Measurements from ENCODE around the gene ZNF774. TPM values are rescaled to one million over a fixed set of nuclear protein-coding genes. Genes with fewer than 3 reads are reported as not detected.
A peak's percentile ranks its signal among the peaks of the same experiment; 100 is the strongest.

The ZNF774 gene
- total RNA-seq, 2 experiments from 2014 or later = 1.2 to 1.4 TPM

- TF ChIP-seq CTCF (IDR thresholded peaks at IDR 0.05) = no peak
- H3K36me3 Mint-ChIP-seq (ENCODE audit: low read depth) = no peaks in the 10 kb centered on the region
- no peak overlapping the region for H3K27ac Mint-ChIP-seq
- CTCF ChIA-PET = interaction anchor here (1.4 to 1.9 kb wide), 2 partner anchors 34 to 155 kb away, joined by 5 to 6 read pairs; no protein-coding TSS in a partner anchor
- DNase-seq = no peak
- no peak overlapping the region for H3K4me3 Mint-ChIP-seq
- H3K27me3 Mint-ChIP-seq = no peaks in the 10 kb centered on the region
- no peaks in the 10 kb centered on the region for H3K9me3 Mint-ChIP-seq
- H3K4me1 Mint-ChIP-seq (ENCODE audit: low read depth) = no peaks in the 10 kb centered on the region
- POLR2A ChIA-PET = interaction anchor here (0.7 kb wide), 1 partner anchor 348 kb away, joined by 3 read pairs; no protein-coding TSS in a partner anchor
- intact Hi-C loops (cut with micrococcal nuclease) = no loop called here
- no peak for ATAC-seq
Measured at GRCh38 chr15:90327311-90327710, 24.8 kb upstream of the ZNF774 start.

- no peak for TF ChIP-seq CTCF (IDR thresholded peaks at IDR 0.05)
- ChIA-PET CTCF (interaction anchor here (1.2 kb wide), 1 partner anchor 14 kb away, joined by 3 read pairs; no protein-coding TSS in a partner anchor), POLR2A (no interaction called here)
- Mint-ChIP-seq H3K4me3 (no peak overlapping the region), H3K36me3 (ENCODE audit: low read depth) (no peaks in the 10 kb centered on the region), H3K4me1 (ENCODE audit: low read depth) (peaks cover 8% of the 10 kb centered on the region), H3K27me3 (no peaks in the 10 kb centered on the region), H3K27ac (no peak overlapping the region), H3K9me3 (no peaks in the 10 kb centered on the region)
- intact Hi-C loops (cut with micrococcal nuclease) = no loop called here
- ATAC-seq = no peak
- DNase-seq = no peak
Measured at GRCh38 chr15:90334304-90334731, 17.8 kb upstream of the ZNF774 start.

- peaks cover 8% of the 10 kb centered on the region for H3K4me1 Mint-ChIP-seq (ENCODE audit: low read depth)
- no peak overlapping the region for H3K27ac Mint-ChIP-seq
- H3K27me3 Mint-ChIP-seq = no peaks in the 10 kb centered on the region
- POLR2A ChIA-PET = interaction anchor here (0.6 kb wide), 1 partner anchor 112 kb away, joined by 3 read pairs; no protein-coding TSS in a partner anchor
- H3K4me3 Mint-ChIP-seq = no peak overlapping the region
- intact Hi-C loops (cut with micrococcal nuclease) = no loop called here
- no peak for TF ChIP-seq CTCF (IDR thresholded peaks at IDR 0.05)
- H3K36me3 Mint-ChIP-seq (ENCODE audit: low read depth) = no peaks in the 10 kb centered on the region
- CTCF ChIA-PET = interaction anchor here (0.7 to 1.6 kb wide), 7 partner anchors 16 to 193 kb away, joined by 3 to 10 read pairs (median 3); no protein-coding TSS in a partner anchor
- H3K9me3 Mint-ChIP-seq = no peaks in the 10 kb centered on the region
- DNase-seq = peak; percentile 16
- ATAC-seq = peak; percentile 58
Measured at GRCh38 chr15:90336705-90337141, 15.4 kb upstream of the ZNF774 start.

GRCh38 chr15:90337256-90337655, 14.8 kb upstream of the ZNF774 start:
- H3K9me3 Mint-ChIP-seq = no peaks in the 10 kb centered on the region
- H3K27me3 Mint-ChIP-seq = no peaks in the 10 kb centered on the region
- no peak for TF ChIP-seq CTCF (IDR thresholded peaks at IDR 0.05)
- intact Hi-C loops (cut with micrococcal nuclease) = no loop called here
- no peak overlapping the region for H3K4me3 Mint-ChIP-seq
- no peaks in the 10 kb centered on the region for H3K36me3 Mint-ChIP-seq (ENCODE audit: low read depth)
- peaks cover 8% of the 10 kb centered on the region for H3K4me1 Mint-ChIP-seq (ENCODE audit: low read depth)
- DNase-seq (no peak), ATAC-seq (peak; percentile 13)
- ChIA-PET CTCF (interaction anchor here (0.7 to 1.4 kb wide), 6 partner anchors 17 to 194 kb away, joined by 3 to 4 read pairs (median 3); no protein-coding TSS in a partner anchor), POLR2A (interaction anchor here (0.6 kb wide), 1 partner anchor 112 kb away, joined by 3 read pairs; no protein-coding TSS in a partner anchor)
- no peak overlapping the region for H3K27ac Mint-ChIP-seq

- CTCF ChIA-PET = no interaction called here
- Mint-ChIP-seq H3K27me3 (no peaks in the 10 kb centered on the region), H3K4me1 (ENCODE audit: low read depth) (peaks cover 15% of the 10 kb centered on the region), H3K4me3 (no peak overlapping the region), H3K36me3 (ENCODE audit: low read depth) (no peaks in the 10 kb centered on the region), H3K9me3 (no peaks in the 10 kb centered on the region), H3K27ac (no peak overlapping the region)
- intact Hi-C loops (cut with micrococcal nuclease) = no loop called here
- ATAC-seq = no peak
- TF ChIP-seq CTCF (IDR thresholded peaks at IDR 0.05) = no peak
- POLR2A ChIA-PET = interaction anchor here (0.6 kb wide), 1 partner anchor 39 kb away, joined by 3 read pairs; no protein-coding TSS in a partner anchor
- no peak for DNase-seq
Measured at GRCh38 chr15:90338532-90338931, 13.6 kb upstream of the ZNF774 start.
